Type B pancreatic cell (in vitro differentiated cells): ENCODE measurements around the gene TBC1D24. TPM values are rescaled to one million over a fixed set of nuclear protein-coding genes. Genes with fewer than 3 reads are reported as not detected.

Experiments
- DNase-seq: peaks from one replicate; pipeline ENCODE4 v3.0.0; 2021; ENCODE audit warnings: mixed read lengths; ENCODE audit not compliant: unreplicated experiment; ENCODE audit errors: extremely low spot score
- H3K27ac Mint-ChIP-seq: 2 replicates; pipeline ENCODE4 v1.8.0; 2021; ENCODE audit warnings: mild to moderate bottlenecking, mixed read lengths
- H3K27me3 Mint-ChIP-seq: 2 replicates; pipeline ENCODE4 v1.8.0; 2021; ENCODE audit warnings: mixed read lengths
- H3K36me3 Mint-ChIP-seq: 2 replicates; pipeline ENCODE4 v1.8.0; 2021; ENCODE audit warnings: mixed read lengths
- H3K4me1 Mint-ChIP-seq: one replicate; pipeline ENCODE4 v1.8.0; 2021; ENCODE audit warnings: mixed read lengths; ENCODE audit not compliant: unreplicated experiment
- H3K4me3 Mint-ChIP-seq: 2 replicates; pipeline ENCODE4 v1.8.0; 2021; ENCODE audit warnings: mild to moderate bottlenecking, mixed read lengths
- H3K9me3 Mint-ChIP-seq: 2 replicates; pipeline ENCODE4 v1.8.0; 2021; ENCODE audit warnings: mixed read lengths
- total RNA-seq: library from RNA; stranded (reverse); gene quantifications from 2 replicates; pipeline ENCODE4 v1.2.1, GENCODE V29; 2021; ENCODE audit warnings: low replicate concordance
- TF ChIP-seq, protein P1 (sequence below): fragments of 200-600 bp; sonication (generic); conservative IDR thresholded peaks from 2 replicates; pipeline ENCODE4 v1.5.0; 2021; ENCODE audit warnings: antibody characterized with exemption, mild to moderate bottlenecking

The TBC1D24 gene
- total RNA-seq, 1 donor from 2014 or later, result 22.1 TPM

DNA sequence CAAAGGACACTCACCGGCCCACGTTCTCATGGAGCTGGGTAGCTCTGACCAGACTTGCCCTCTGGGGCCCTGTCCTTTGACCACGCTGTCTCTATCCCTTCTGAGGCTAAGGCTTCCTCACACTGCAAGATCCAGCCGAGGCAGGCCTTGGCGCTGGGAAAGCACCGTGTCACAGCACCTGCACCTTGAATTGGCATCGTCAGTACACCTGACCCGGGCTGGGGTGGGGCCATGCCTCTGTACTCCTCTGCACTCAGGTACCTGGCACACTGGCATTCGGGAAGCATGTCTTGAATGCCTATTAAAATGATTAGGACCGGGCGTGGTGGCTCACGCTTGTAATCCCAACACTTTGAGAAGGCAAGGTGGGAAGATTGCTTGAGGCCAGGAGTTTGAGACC, 6.0 kb downstream of the TBC1D24 start:
- H3K27me3 Mint-ChIP-seq, result no peaks in the 10 kb centered on the region

DNA sequence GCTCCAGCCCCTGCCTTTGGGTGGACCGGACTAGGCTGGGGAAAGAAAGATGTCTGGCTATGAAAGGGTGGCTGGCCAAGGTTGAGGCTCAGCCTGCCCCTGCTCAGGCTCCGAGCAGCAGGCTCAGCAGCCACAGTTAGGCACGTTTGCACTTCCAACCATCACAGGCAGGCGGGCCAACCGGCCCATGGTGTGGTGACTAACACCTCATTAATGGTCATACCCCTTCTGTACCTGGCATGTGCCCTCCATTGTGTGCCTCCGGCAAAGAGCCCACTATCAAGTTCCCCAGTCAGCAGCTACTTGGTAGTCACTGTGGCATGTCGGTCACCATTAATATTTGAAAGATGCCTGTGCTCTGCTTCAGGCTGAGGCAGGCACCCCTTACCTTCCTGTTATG, 6.7 kb downstream of the TBC1D24 start:
- DNase-seq, result no peak
- TF ChIP-seq, protein P1, sequence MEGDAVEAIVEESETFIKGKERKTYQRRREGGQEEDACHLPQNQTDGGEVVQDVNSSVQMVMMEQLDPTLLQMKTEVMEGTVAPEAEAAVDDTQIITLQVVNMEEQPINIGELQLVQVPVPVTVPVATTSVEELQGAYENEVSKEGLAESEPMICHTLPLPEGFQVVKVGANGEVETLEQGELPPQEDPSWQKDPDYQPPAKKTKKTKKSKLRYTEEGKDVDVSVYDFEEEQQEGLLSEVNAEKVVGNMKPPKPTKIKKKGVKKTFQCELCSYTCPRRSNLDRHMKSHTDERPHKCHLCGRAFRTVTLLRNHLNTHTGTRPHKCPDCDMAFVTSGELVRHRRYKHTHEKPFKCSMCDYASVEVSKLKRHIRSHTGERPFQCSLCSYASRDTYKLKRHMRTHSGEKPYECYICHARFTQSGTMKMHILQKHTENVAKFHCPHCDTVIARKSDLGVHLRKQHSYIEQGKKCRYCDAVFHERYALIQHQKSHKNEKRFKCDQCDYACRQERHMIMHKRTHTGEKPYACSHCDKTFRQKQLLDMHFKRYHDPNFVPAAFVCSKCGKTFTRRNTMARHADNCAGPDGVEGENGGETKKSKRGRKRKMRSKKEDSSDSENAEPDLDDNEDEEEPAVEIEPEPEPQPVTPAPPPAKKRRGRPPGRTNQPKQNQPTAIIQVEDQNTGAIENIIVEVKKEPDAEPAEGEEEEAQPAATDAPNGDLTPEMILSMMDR, result no peak
- Mint-ChIP-seq H3K4me1 (peaks cover 37% of the 10 kb centered on the region), H3K9me3 (no peaks in the 10 kb centered on the region), H3K27ac (no peak overlapping the region), H3K36me3 (peaks cover 4% of the 10 kb centered on the region), H3K27me3 (no peaks in the 10 kb centered on the region), H3K4me3 (no peak overlapping the region)

More for the DNA sequence above, 6.0 kb downstream of the TBC1D24 start:
- Mint-ChIP-seq H3K9me3 (no peaks in the 10 kb centered on the region), H3K36me3 (peaks cover 4% of the 10 kb centered on the region), H3K27ac (no peak overlapping the region), H3K4me1 (peaks cover 42% of the 10 kb centered on the region), H3K4me3 (no peak overlapping the region)
- DNase-seq, result no peak
- TF ChIP-seq, protein P1, result no peak

DNA sequence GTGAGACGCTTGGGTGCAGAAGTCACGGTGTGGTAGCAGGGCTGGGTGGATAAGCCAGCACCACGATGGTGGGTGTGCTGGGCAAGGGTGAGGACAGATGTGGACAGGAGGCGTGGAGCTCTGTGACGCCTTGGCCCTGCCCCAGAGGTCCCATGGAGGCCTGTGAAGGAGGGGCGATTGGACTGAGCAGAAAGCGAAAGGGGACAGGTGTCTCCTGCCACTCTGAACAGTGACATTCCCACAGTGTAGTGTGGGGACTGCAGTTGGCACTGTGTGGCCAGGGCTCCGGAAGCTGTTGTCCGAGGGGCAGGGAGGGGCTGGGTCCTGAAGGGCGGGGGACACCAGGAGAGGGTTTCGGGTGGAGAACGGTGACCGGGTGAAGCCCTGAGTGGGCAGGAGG, 7.3 kb downstream of the TBC1D24 start:
- H3K27ac Mint-ChIP-seq, result no peak overlapping the region
- TF ChIP-seq, protein P1, result no peak

GRCh38 chr16:2482708-2483534, 8.0 kb downstream of the TBC1D24 start:
- TF ChIP-seq, protein P1, result no peak
- DNase-seq, result no peak
- Mint-ChIP-seq H3K9me3 (no peaks in the 10 kb centered on the region), H3K4me3 (no peak overlapping the region), H3K27me3 (no peaks in the 10 kb centered on the region), H3K36me3 (no peaks in the 10 kb centered on the region), H3K4me1 (peaks cover 35% of the 10 kb centered on the region), H3K27ac (no peak overlapping the region)

More for the DNA sequence above, 7.3 kb downstream of the TBC1D24 start:
- Mint-ChIP-seq H3K9me3 (no peaks in the 10 kb centered on the region), H3K27me3 (no peaks in the 10 kb centered on the region), H3K4me1 (peaks cover 37% of the 10 kb centered on the region), H3K4me3 (no peak overlapping the region), H3K36me3 (peaks cover 4% of the 10 kb centered on the region)
- DNase-seq, result no peak

GRCh38 chr16:2483939-2484897, 9.3 kb downstream of the TBC1D24 start:
- TF ChIP-seq, protein P1, result no peak
- Mint-ChIP-seq H3K36me3 (no peaks in the 10 kb centered on the region), H3K4me3 (no peak overlapping the region), H3K27ac (peak overlapping the region; percentile 59), H3K27me3 (no peaks in the 10 kb centered on the region), H3K9me3 (no peaks in the 10 kb centered on the region), H3K4me1 (peaks cover 32% of the 10 kb centered on the region)
- DNase-seq, result no peak
